ENCODE measurements around the gene LRRC74A.

DNA sequence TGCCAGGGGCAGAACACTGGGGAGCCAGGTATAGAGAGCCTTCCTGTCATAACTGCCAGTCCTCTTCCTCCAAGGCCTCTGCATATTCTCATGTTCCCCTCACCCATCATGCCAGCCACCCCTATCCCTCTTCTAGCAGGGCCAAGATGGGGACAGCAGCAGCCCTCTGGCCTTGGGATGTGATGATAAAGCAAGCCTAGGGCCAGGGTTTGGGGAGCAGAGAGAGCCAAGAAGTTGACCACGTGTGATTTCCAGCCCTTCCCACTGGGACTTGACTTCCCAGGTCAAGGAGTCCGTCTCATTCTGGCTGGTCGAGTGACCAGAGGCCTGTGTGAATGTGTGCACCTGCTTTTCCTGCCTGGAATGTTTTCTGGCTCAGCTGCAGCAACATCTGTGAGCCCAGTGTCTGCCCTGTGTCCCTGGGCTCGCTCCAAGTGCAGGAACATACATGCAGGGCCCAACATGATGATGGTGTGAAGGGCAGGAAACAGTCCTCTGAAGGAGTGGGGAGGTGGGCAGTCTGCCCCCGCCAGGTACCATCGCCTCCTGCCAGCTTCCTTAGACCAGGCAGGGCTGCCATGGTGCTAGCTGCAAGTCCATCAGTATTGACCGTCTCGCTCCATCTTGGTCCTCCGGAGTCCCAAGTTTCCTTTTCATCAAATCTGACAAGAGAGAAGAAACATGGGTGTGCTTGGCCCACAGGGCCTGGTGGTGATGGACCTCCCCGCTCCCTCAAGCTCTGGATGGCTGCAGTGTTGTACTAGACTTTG lies 43.9 kb upstream of the LRRC74A start:
- TF ChIP-seq TSHZ2 (CRISPR knock-in tag; IDR thresholded peaks at IDR 0.05): no peak
- no peak for TF ChIP-seq PPARA (CRISPR knock-in tag; IDR thresholded peaks at IDR 0.05; ENCODE audit: borderline replicate concordance)

All from SK-N-SH treated with all-trans-retinoic acid at 6 μM for 48 hours (cell line).